Jurkat, Clone E6-1 (cell line): ENCODE measurements around the gene WDR72.

ENCODE experiments used
- DNase-seq: peaks from one replicate; pipeline ENCODE4 v3.0.0-alpha.2; 2011; ENCODE audit warnings: low read depth, low spot score
- H3K4me3 ChIP-seq: 2 replicates; pipeline ENCODE4 v1.5.1; 2011; ENCODE audit warnings: mild to moderate bottlenecking, low read length, control low read depth, moderate library complexity

WDR72 gene

GRCh38 chr15:53625962-53626845 lies 133.3 kb downstream of the WDR72 start:
- H3K4me3 ChIP-seq, result no peak overlapping the region
- no peak for DNase-seq

GRCh38 chr15:53625260-53625659 lies 134.2 kb downstream of the WDR72 start:
- H3K4me3 ChIP-seq, result no peak overlapping the region
- no peak for DNase-seq

DNA sequence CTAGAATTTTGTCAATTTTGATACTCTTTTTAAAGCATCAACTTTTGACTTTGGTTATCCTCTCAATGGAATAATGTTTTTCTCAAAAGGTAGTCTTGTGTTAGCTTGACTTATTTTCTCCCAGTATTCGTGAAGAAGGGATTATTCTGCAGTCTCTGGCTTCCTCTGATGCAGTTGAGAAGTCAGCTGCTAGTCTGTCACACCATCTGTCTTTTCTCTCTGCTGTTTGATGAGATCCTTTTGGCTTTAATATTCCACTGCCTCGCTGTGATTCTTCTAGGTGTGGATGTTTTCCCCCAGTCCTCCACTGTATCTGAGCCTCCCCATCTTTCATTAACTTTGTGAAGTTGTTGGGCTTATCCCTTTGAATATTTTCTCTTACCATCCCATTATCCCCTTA lies 141.0 kb downstream of the WDR72 start:
- no peak for DNase-seq
- H3K4me3 ChIP-seq, result no peak overlapping the region

GRCh38 chr15:53611145-53611920 lies 148.1 kb downstream of the WDR72 start:
- no peak for DNase-seq

GRCh38 chr15:53591041-53591440 lies 168.4 kb downstream of the WDR72 start:
- H3K4me3 ChIP-seq, result no peak overlapping the region
- no peak for DNase-seq

More at GRCh38 chr15:53611145-53611920, 148.1 kb downstream of the WDR72 start:
- H3K4me3 ChIP-seq, result no peak overlapping the region

GRCh38 chr15:53590380-53590779 lies 169.1 kb downstream of the WDR72 start:
- H3K4me3 ChIP-seq, result no peak overlapping the region
- DNase-seq, result no peak

DNA sequence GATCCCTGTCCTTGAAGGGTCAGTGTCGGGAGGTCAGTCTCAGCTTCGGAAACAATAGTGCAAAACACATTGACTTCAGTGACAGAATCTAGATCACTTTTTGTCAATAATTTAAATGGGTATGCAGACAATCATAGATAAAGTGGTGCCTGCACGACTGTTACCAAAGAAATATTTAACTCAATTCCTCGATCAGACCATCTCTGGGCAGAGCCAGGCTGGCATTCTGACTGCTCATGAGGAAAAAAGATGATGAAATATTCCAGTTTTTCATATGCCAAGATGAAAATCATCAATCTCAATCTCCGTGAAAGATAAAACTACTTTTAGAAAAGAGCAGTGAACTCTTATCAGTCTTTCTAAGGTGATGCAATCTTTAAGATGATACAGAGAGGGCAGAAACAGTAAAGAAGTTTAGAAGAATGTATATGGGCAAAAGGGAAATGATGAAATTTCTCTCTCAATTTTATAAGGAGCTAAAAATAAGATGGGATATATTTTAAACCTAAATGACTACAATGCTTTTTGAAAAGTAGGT lies 169.9 kb downstream of the WDR72 start:
- no peak for DNase-seq
- no peak overlapping the region for H3K4me3 ChIP-seq

DNA sequence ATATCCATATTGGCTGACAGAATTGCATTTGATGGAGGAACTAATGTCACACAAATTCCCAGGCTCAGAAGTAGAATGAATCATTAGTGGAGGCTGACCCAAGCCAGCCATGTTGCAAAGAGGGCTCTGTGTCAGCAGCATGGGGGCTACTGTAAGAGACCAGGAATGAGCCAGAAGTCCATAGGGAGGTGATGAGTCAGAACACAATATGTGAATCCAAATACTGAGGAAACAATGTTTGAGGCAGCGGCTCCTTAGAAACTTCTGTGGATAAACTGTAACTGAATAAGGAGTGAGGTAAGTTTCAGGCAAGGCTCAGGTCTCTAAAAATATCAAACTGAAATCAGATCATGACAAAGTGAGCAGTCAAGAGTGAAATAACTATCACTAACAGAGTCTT lies 170.7 kb downstream of the WDR72 start:
- H3K4me3 ChIP-seq, result no peak overlapping the region
- DNase-seq, result no peak

- peak; percentile 43 for DNase-seq
- H3K4me3 ChIP-seq, result no peak overlapping the region
Observed at GRCh38 chr15:53586799-53587198, 172.7 kb downstream of the WDR72 start.

- H3K4me3 ChIP-seq, result no peak overlapping the region
- DNase-seq, result no peak
Observed at GRCh38 chr15:53581513-53581912, 177.9 kb downstream of the WDR72 start.

- DNase-seq, result no peak
- no peak overlapping the region for H3K4me3 ChIP-seq
Observed at GRCh38 chr15:53580366-53580765, 179.1 kb downstream of the WDR72 start.

- H3K4me3 ChIP-seq, result no peak overlapping the region
- DNase-seq, result no peak
Observed at GRCh38 chr15:53576841-53577240, 182.6 kb downstream of the WDR72 start.

- no peak for DNase-seq
- no peak overlapping the region for H3K4me3 ChIP-seq
Observed at GRCh38 chr15:53573091-53573490, 186.4 kb downstream of the WDR72 start.

GRCh38 chr15:53569751-53570480 lies 189.5 kb downstream of the WDR72 start:
- H3K4me3 ChIP-seq, result no peak overlapping the region
- no peak for DNase-seq

GRCh38 chr15:53566912-53567311 lies 192.6 kb downstream of the WDR72 start:
- no peak for DNase-seq
- no peak overlapping the region for H3K4me3 ChIP-seq

GRCh38 chr15:53565721-53566120 lies 193.7 kb downstream of the WDR72 start:
- H3K4me3 ChIP-seq, result no peak overlapping the region

DNA sequence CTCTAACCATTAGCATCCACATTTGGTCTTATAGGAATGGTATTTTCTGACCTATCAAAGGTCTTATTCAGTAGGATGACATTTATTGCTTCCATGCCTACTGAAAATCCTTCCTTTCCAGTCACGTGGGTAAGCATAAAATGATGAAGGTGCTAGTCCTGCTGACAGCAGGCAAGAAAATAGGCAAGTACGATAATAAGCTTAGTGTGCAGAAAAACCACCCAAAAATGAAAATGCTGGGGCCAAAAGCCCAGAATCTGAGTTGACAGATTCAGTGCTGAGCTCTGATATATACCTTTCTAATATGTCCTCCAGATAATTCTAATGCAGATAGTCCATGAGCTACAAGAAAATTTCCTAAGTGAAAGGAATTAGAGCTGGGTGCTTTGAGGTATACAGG lies 194.8 kb downstream of the WDR72 start:
- no peak for DNase-seq
- H3K4me3 ChIP-seq, result no peak overlapping the region

More at GRCh38 chr15:53565721-53566120, 193.7 kb downstream of the WDR72 start:
- no peak for DNase-seq

- no peak overlapping the region for H3K4me3 ChIP-seq
- DNase-seq, result no peak
Observed at GRCh38 chr15:53563627-53564026, 195.8 kb downstream of the WDR72 start.
